NCI-H460 (cell line): ENCODE results near the gene PXDN. TPM values are rescaled to one million over a fixed set of nuclear protein-coding genes. Genes with fewer than 3 reads are reported as not detected.
"Not testable (repeated sequence)": the region's sequence is repeated elsewhere in the genome, so short reads cannot be mapped to it uniquely, and the experiment has no call there.

ENCODE experiments used
- DNase-seq: peaks from one replicate; pipeline ENCODE4 v3.0.0-alpha.2; 2016; ENCODE audit warnings: low read depth; ENCODE audit errors: extremely low read depth
- total RNA-seq: library from RNA; depleted of rRNA; stranded (reverse); fragments of >200 nt; shearing (Covaris generic); gene quantifications from 2 replicates; pipeline ENCODE4 v1.2.3, GENCODE V29; 2014

Gene PXDN
- total RNA-seq, 1 experiment from 2014 or later: 25.1 TPM

GRCh38 chr2:1621976-1622375, 122.3 kb downstream of the PXDN start:
- not testable (repeated sequence) for DNase-seq

GRCh38 chr2:1621501-1621900, 122.8 kb downstream of the PXDN start:
- no peak for DNase-seq

- no peak for DNase-seq
Observed at GRCh38 chr2:1621041-1621440, 123.3 kb downstream of the PXDN start.

GRCh38 chr2:1620081-1620480, 124.2 kb downstream of the PXDN start:
- DNase-seq: no peak

GRCh38 chr2:1619556-1619955, 124.8 kb downstream of the PXDN start:
- no peak for DNase-seq

GRCh38 chr2:1618974-1619373, 125.3 kb downstream of the PXDN start:
- DNase-seq: no peak

- DNase-seq: no peak
Observed at GRCh38 chr2:1618191-1618961, 125.9 kb downstream of the PXDN start.

GRCh38 chr2:1617425-1618021, 126.8 kb downstream of the PXDN start:
- no peak for DNase-seq

GRCh38 chr2:1614564-1614963, 129.8 kb downstream of the PXDN start:
- no peak for DNase-seq

GRCh38 chr2:1613731-1614354, 130.5 kb downstream of the PXDN start:
- DNase-seq: no peak

- no peak for DNase-seq
Observed at GRCh38 chr2:1613078-1613445, 131.3 kb downstream of the PXDN start.

- no peak for DNase-seq
Observed at GRCh38 chr2:1612391-1613077, 131.8 kb downstream of the PXDN start.

GRCh38 chr2:1611886-1612285, 132.4 kb downstream of the PXDN start:
- no peak for DNase-seq

GRCh38 chr2:1610096-1610485, 134.2 kb downstream of the PXDN start:
- no peak for DNase-seq

GRCh38 chr2:1609485-1610095, 134.7 kb downstream of the PXDN start:
- no peak for DNase-seq

- no peak for DNase-seq
Observed at GRCh38 chr2:1609040-1609439, 135.3 kb downstream of the PXDN start.

GRCh38 chr2:1607971-1608688, 136.2 kb downstream of the PXDN start:
- DNase-seq: no peak

GRCh38 chr2:1607236-1607920, 136.9 kb downstream of the PXDN start:
- DNase-seq: no peak

- DNase-seq: no peak
Observed at GRCh38 chr2:1606421-1607235, 137.7 kb downstream of the PXDN start.
